ENCODE data around the gene GALNT5. TPM values are rescaled to one million over a fixed set of nuclear protein-coding genes. Genes with fewer than 3 reads are reported as not detected.

GALNT5 gene
- polyA plus RNA-seq, 1 donor (not counting 4 experiments of a cell fraction or from before 2014, with no cell fraction given) = 8.3 TPM

GRCh38 chr2:157333304-157334047 lies 76.0 kb downstream of the GALNT5 start:
- TF ChIP-seq EZH2 (IDR thresholded peaks at IDR 0.05; ENCODE audit: low read length) = no peak
- no peak for TF ChIP-seq CTCF (optimal IDR thresholded peaks at IDR 0.05 in 1 of 3, IDR thresholded peaks at IDR 0.05 in 1 of 3, conservative IDR thresholded peaks at IDR 0.05 in 1 of 3; ENCODE audit: extremely low read depth in 1 of 3, insufficient read depth in 2 of 3, low read length in 3 of 3)
- no peak for FAIRE-seq

GRCh38 chr2:157334335-157334734 lies 76.8 kb downstream of the GALNT5 start:
- no peak for FAIRE-seq
- dilution Hi-C loops (cut with MboI; ENCODE audit: extremely low pct_ligation_motif_present, low sequenced_read_pairs) = no loop called here
- no peaks in the 10 kb centered on the region for H3K79me2 ChIP-seq (ENCODE audit: control insufficient read depth, insufficient read depth, low read length)

More at GRCh38 chr2:157333304-157334047, 76.0 kb downstream of the GALNT5 start:
- H2AFZ ChIP-seq (ENCODE audit: control insufficient read depth, low read length) = no peak overlapping the region
- H3K4me1 ChIP-seq (ENCODE audit: control insufficient read depth, extremely low read depth, insufficient read depth, low read length) = no peaks in the 10 kb centered on the region
- H3K36me3 ChIP-seq (ENCODE audit: control insufficient read depth in 2 of 2, extremely low read depth in 1 of 2, insufficient read depth in 2 of 2, low read length in 2 of 2) = no peaks in the 10 kb centered on the region
- H3K9me1 ChIP-seq (ENCODE audit: control insufficient read depth, extremely low read depth, insufficient read depth, low read length) = no peaks in the 10 kb centered on the region
- H3K9ac ChIP-seq (ENCODE audit: control insufficient read depth, extremely low read depth, insufficient read depth, low read length) = no peak overlapping the region
- H3K4me2 ChIP-seq (ENCODE audit: control insufficient read depth, extremely low read depth, insufficient read depth, low read depth, low read length) = no peak overlapping the region
- no peak overlapping the region for H3K27ac ChIP-seq (ENCODE audit: control insufficient read depth, insufficient read depth, low read length)
- H3K79me2 ChIP-seq (ENCODE audit: control insufficient read depth, insufficient read depth, low read length) = no peaks in the 10 kb centered on the region
- dilution Hi-C loops (cut with MboI; ENCODE audit: extremely low pct_ligation_motif_present, low sequenced_read_pairs) = no loop called here
- H3K9me3 ChIP-seq (ENCODE audit: control insufficient read depth, low read depth, low read length) = no peaks in the 10 kb centered on the region
- DNase-seq (ENCODE audit: low read depth, low spot score) = no peak
- no peaks in the 10 kb centered on the region for H4K20me1 ChIP-seq (ENCODE audit: control insufficient read depth, extremely low read depth, insufficient read depth, low read length)
- no peaks in the 10 kb centered on the region for H3K27me3 ChIP-seq (ENCODE audit: control insufficient read depth, extremely low read depth, insufficient read depth, low read length)
- no peak overlapping the region for H3K4me3 ChIP-seq (ENCODE audit: control insufficient read depth in 2 of 3, extremely low read depth in 1 of 3, insufficient read depth in 2 of 3, low read depth in 1 of 3, low read length in 3 of 3)

More at GRCh38 chr2:157334335-157334734, 76.8 kb downstream of the GALNT5 start:
- no peaks in the 10 kb centered on the region for H3K9me1 ChIP-seq (ENCODE audit: control insufficient read depth, extremely low read depth, insufficient read depth, low read length)
- no peak overlapping the region for H3K4me2 ChIP-seq (ENCODE audit: control insufficient read depth, extremely low read depth, insufficient read depth, low read depth, low read length)
- no peaks in the 10 kb centered on the region for H4K20me1 ChIP-seq (ENCODE audit: control insufficient read depth, extremely low read depth, insufficient read depth, low read length)
- no peak overlapping the region for H2AFZ ChIP-seq (ENCODE audit: control insufficient read depth, low read length)
- DNase-seq (ENCODE audit: low read depth, low spot score) = no peak
- no peak overlapping the region for H3K4me3 ChIP-seq (ENCODE audit: control insufficient read depth in 2 of 3, extremely low read depth in 1 of 3, insufficient read depth in 2 of 3, low read depth in 1 of 3, low read length in 3 of 3)
- TF ChIP-seq EZH2 (IDR thresholded peaks at IDR 0.05; ENCODE audit: low read length) (no peak), CTCF (optimal IDR thresholded peaks at IDR 0.05 in 1 of 3, IDR thresholded peaks at IDR 0.05 in 1 of 3, conservative IDR thresholded peaks at IDR 0.05 in 1 of 3; ENCODE audit: extremely low read depth in 1 of 3, insufficient read depth in 2 of 3, low read length in 3 of 3) (no peak)
- no peak overlapping the region for H3K27ac ChIP-seq (ENCODE audit: control insufficient read depth, insufficient read depth, low read length)
- H3K9ac ChIP-seq (ENCODE audit: control insufficient read depth, extremely low read depth, insufficient read depth, low read length) = no peak overlapping the region
- no peaks in the 10 kb centered on the region for H3K36me3 ChIP-seq (ENCODE audit: control insufficient read depth in 2 of 2, extremely low read depth in 1 of 2, insufficient read depth in 2 of 2, low read length in 2 of 2)
- H3K9me3 ChIP-seq (ENCODE audit: control insufficient read depth, low read depth, low read length) = no peaks in the 10 kb centered on the region
- H3K4me1 ChIP-seq (ENCODE audit: control insufficient read depth, extremely low read depth, insufficient read depth, low read length) = no peaks in the 10 kb centered on the region
- no peaks in the 10 kb centered on the region for H3K27me3 ChIP-seq (ENCODE audit: control insufficient read depth, extremely low read depth, insufficient read depth, low read length)
